ENCODE measurements around the gene DDB1. TPM values are rescaled to one million over a fixed set of nuclear protein-coding genes. Genes with fewer than 3 reads are reported as not detected.
A peak's percentile ranks its signal among the peaks of the same experiment; 100 is the strongest.

Gene DDB1
- total RNA-seq, 4 donors from 2014 or later = 139 to 159 (median 140) TPM

DNA sequence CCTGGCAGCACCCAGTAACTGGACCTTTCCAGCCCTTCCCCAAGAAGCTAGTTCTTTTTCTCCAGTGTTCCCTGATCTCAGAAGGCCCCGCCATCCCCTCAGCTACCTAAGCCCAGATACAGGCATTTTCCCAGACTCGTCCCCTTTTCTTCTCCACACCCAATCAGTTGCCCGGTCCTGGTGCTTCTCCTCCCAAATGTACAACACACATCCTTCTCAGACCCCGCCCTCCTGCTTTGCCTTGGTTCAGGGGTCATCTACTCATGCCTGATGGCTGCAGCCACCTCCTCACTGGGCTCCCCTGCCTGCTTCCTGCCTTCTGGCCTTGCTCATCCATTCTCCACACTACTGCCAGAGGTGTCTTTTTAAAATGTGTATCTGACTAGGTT lies 6.6 kb upstream of the DDB1 start:
- WGBS, 2 donors (ENCODE audit: low coverage in 1 of 2) = 62 to 93% methylated on average over 3 of the region's 4 CpGs
- no peak for ATAC-seq

GRCh38 chr11:61338783-61339489 lies 6.0 kb upstream of the DDB1 start:
- H3K4me3 ChIP-seq = no peak overlapping the region
- H3K27ac ChIP-seq = no peak overlapping the region
- peaks cover 0 to 49% of the 10 kb centered on the region in 2 donors for H3K36me3 ChIP-seq
- peaks cover 0 to 25% (median 0%) of the 10 kb centered on the region in 3 donors for H3K4me1 ChIP-seq
- no peaks in the 10 kb centered on the region for H3K27me3 ChIP-seq
- TF ChIP-seq POLR2AphosphoS5 (IDR thresholded peaks at IDR 0.05) (no peak), EP300 (IDR thresholded peaks at IDR 0.05) (no peak), POLR2A (IDR thresholded peaks at IDR 0.05) (no peak)
- TF ChIP-seq, protein P1, sequence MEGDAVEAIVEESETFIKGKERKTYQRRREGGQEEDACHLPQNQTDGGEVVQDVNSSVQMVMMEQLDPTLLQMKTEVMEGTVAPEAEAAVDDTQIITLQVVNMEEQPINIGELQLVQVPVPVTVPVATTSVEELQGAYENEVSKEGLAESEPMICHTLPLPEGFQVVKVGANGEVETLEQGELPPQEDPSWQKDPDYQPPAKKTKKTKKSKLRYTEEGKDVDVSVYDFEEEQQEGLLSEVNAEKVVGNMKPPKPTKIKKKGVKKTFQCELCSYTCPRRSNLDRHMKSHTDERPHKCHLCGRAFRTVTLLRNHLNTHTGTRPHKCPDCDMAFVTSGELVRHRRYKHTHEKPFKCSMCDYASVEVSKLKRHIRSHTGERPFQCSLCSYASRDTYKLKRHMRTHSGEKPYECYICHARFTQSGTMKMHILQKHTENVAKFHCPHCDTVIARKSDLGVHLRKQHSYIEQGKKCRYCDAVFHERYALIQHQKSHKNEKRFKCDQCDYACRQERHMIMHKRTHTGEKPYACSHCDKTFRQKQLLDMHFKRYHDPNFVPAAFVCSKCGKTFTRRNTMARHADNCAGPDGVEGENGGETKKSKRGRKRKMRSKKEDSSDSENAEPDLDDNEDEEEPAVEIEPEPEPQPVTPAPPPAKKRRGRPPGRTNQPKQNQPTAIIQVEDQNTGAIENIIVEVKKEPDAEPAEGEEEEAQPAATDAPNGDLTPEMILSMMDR (IDR thresholded peaks at IDR 0.05) = no peak
- 97 to 100% methylated on average over 1 to 5 of the region's 26 CpGs for WGBS, 2 donors (ENCODE audit: low coverage in 1 of 2)
- no peak for ATAC-seq
- H3K9me3 ChIP-seq = no peaks in the 10 kb centered on the region

More for the DNA sequence above, 6.6 kb upstream of the DDB1 start:
- Histone ChIP-seq H3K27ac (no peak overlapping the region), H3K4me3 (no peak overlapping the region), H3K4me1 (peaks cover 0 to 21% (median 0%) of the 10 kb centered on the region in 3 donors), H3K27me3 (no peaks in the 10 kb centered on the region), H3K36me3 (peaks cover 0 to 51% of the 10 kb centered on the region in 2 donors), H3K9me3 (no peaks in the 10 kb centered on the region)
- TF ChIP-seq POLR2AphosphoS5 (IDR thresholded peaks at IDR 0.05) (no peak), POLR2A (IDR thresholded peaks at IDR 0.05) (no peak), EP300 (IDR thresholded peaks at IDR 0.05) (no peak)
- TF ChIP-seq, protein P1 (IDR thresholded peaks at IDR 0.05) = no peak

- WGBS, 2 donors (ENCODE audit: low coverage in 1 of 2) = 89 to 100% methylated on average over 1 to 6 of the region's 15 CpGs
- H3K27me3 ChIP-seq = no peaks in the 10 kb centered on the region
- H3K27ac ChIP-seq = no peak overlapping the region
- no peaks in the 10 kb centered on the region for H3K9me3 ChIP-seq
- H3K4me3 ChIP-seq = no peak overlapping the region
- H3K36me3 ChIP-seq = peaks cover 0 to 39% of the 10 kb centered on the region in 2 donors
- peaks cover 0 to 31% (median 3%) of the 10 kb centered on the region in 3 donors for H3K4me1 ChIP-seq
- TF ChIP-seq, protein P1 (IDR thresholded peaks at IDR 0.05) = no peak
- no peak for TF ChIP-seq EP300 (IDR thresholded peaks at IDR 0.05)
- TF ChIP-seq POLR2A (IDR thresholded peaks at IDR 0.05) = no peak
- no peak for TF ChIP-seq POLR2AphosphoS5 (IDR thresholded peaks at IDR 0.05)
- ATAC-seq = no peak
These were observed 5.0 kb upstream of the DDB1 start for GRCh38 chr11:61337706-61338470.

DNA sequence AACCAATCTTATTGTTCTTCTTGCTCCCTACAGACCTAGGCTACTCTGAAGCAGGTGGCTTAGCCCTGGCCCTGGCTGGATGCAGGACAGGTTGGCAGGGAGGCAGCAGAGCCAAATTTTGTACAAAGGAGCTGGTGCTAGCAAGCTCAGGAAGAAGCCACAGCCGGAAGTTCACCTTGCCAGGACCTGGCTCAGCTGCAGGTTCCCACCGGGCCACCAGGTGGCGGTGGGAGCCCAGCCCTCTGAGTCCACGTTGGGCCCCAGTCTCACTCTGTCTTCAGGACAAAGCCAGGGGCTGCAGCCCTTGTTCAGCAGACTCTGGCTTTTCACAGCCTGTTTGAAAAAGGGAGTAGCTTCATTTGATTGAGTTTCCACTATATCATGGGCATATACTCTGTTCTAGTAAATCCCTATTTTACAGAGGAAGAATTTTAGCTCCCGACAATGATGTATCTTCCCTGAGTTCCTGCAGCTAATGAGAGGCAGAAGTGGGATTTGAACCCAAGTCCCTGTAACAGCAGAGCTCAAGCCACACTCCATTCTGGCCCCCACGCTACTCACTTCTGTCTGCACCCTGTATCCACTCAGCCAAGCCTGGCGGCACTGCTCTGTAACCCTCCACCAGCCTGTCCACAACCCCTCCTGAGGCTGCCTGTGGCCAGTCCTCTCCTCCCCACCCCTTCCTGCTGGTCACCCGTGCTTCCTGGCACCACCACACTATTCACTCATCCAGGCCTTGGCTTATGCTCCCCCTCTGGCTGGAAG lies 3.4 kb upstream of the DDB1 start:
- Histone ChIP-seq H3K9me3 (no peaks in the 10 kb centered on the region), H3K27me3 (no peaks in the 10 kb centered on the region), H3K4me3 (no peak overlapping the region), H3K27ac (peak overlapping the region in 3 of 4 donors; percentile 16 to 57 (median 40)), H3K36me3 (peaks cover 0 to 24% of the 10 kb centered on the region in 2 donors), H3K4me1 (peaks cover 4 to 42% (median 10%) of the 10 kb centered on the region in 3 donors)
- no peak for TF ChIP-seq EP300 (IDR thresholded peaks at IDR 0.05)
- TF ChIP-seq, protein P1 (IDR thresholded peaks at IDR 0.05) = peak in 3 of 4 experiments; percentile 94 to 98 (median 95)
- peak; percentile 50 for ATAC-seq
- WGBS, 2 donors (ENCODE audit: low coverage in 1 of 2) = 36 to 58% methylated on average over 4 to 6 of the region's 8 CpGs

Data from gastroesophageal sphincter (tissue), 4 donors.